Measurements from ENCODE around the gene LRMDA. TPM values are rescaled to one million over a fixed set of nuclear protein-coding genes. Genes with fewer than 3 reads are reported as not detected.

The LRMDA gene
- total and polyA plus RNA-seq, 7 donors = 2.8 to 22.2 (median 9.0) TPM

GRCh38 chr10:76358743-76359395, 927.4 kb downstream of the LRMDA start:
- Histone ChIP-seq H3K4me1 (peaks cover 0 to 21% (median 6%) of the 10 kb centered on the region in 4 donors), H3K36me3 (no peaks in the 10 kb centered on the region), H3K27ac (no peak overlapping the region), H3K4me3 (no peak overlapping the region), H3K27me3 (no peaks in the 10 kb centered on the region), H3K9me3 (no peaks in the 10 kb centered on the region)
- 94 to 97% methylated on average over 5 of the region's 5 CpGs for WGBS, 2 donors
- intact Hi-C loops (cut with DNase I) = no loop called here
- DNase-seq = no peak
- TF ChIP-seq POLR2A (IDR thresholded peaks at IDR 0.05) (no peak), POLR2AphosphoS5 (IDR thresholded peaks at IDR 0.05) (no peak), CTCF (IDR thresholded peaks at IDR 0.05) (no peak), EP300 (IDR thresholded peaks at IDR 0.05) (no peak)

GRCh38 chr10:76375761-76376160, 944.3 kb downstream of the LRMDA start:
- TF ChIP-seq CTCF (IDR thresholded peaks at IDR 0.05) (no peak), POLR2A (IDR thresholded peaks at IDR 0.05) (no peak), POLR2AphosphoS5 (IDR thresholded peaks at IDR 0.05) (no peak), EP300 (IDR thresholded peaks at IDR 0.05) (no peak)
- H3K27ac ChIP-seq = no peak overlapping the region
- no peaks in the 10 kb centered on the region for H3K36me3 ChIP-seq
- WGBS, 2 donors = 83 to 89% methylated on average over 1 of the region's 1 CpG
- H3K4me3 ChIP-seq = no peak overlapping the region
- H3K4me1 ChIP-seq = no peaks in the 10 kb centered on the region
- no peak for DNase-seq
- no peaks in the 10 kb centered on the region for H3K9me3 ChIP-seq
- no peaks in the 10 kb centered on the region for H3K27me3 ChIP-seq
- intact Hi-C loops (cut with DNase I) = no loop called here

- Histone ChIP-seq H3K27me3 (no peaks in the 10 kb centered on the region), H3K27ac (no peak overlapping the region), H3K9me3 (no peaks in the 10 kb centered on the region), H3K4me1 (peaks cover 0 to 10% (median 4%) of the 10 kb centered on the region in 4 donors), H3K36me3 (no peaks in the 10 kb centered on the region), H3K4me3 (no peak overlapping the region)
- intact Hi-C loops (cut with DNase I) = no loop called here
- TF ChIP-seq POLR2A (IDR thresholded peaks at IDR 0.05) = no peak
- TF ChIP-seq POLR2AphosphoS5 (IDR thresholded peaks at IDR 0.05) = peak in 1 of 4 donors; percentile 28
- WGBS, 2 donors = 61 to 66% methylated on average over 2 of the region's 2 CpGs
- no peak for DNase-seq
Measured at GRCh38 chr10:76382381-76382851, 951.0 kb downstream of the LRMDA start.

- intact Hi-C loops (cut with DNase I) = no loop called here
- no peak overlapping the region for H3K4me3 ChIP-seq
Measured at GRCh38 chr10:76388321-76389023, 957.0 kb downstream of the LRMDA start.

More at GRCh38 chr10:76388321-76389023, 957.0 kb downstream of the LRMDA start:
- no peaks in the 10 kb centered on the region for H3K36me3 ChIP-seq
- TF ChIP-seq POLR2AphosphoS5 (IDR thresholded peaks at IDR 0.05) (no peak), POLR2A (IDR thresholded peaks at IDR 0.05) (no peak), EP300 (IDR thresholded peaks at IDR 0.05) (no peak), CTCF (IDR thresholded peaks at IDR 0.05) (no peak)
- whole genome bisulfite sequencing, 2 donors = 94 to 97% methylated on average over 2 of the region's 2 CpGs
- no peaks in the 10 kb centered on the region for H3K9me3 ChIP-seq
- no peaks in the 10 kb centered on the region for H3K27me3 ChIP-seq
- no peaks in the 10 kb centered on the region for H3K4me1 ChIP-seq
- no peak for DNase-seq
- no peak overlapping the region for H3K27ac ChIP-seq

All from sigmoid colon (tissue), 7 donors.